K562 treated with DMSO at 1 percent for 4 hours (cell line): Measurements from ENCODE around the gene RPS6KA5. TPM values are rescaled to one million over a fixed set of nuclear protein-coding genes. Genes with fewer than 3 reads are reported as not detected.

Experiments used
- total RNA-seq: library from RNA; unstranded; fragments of 300-600 nt; gene quantifications from 2 replicates; pipeline ENCODE4 v1.2.3, GENCODE V29; 2022; ENCODE audit not compliant: insufficient read depth

Gene RPS6KA5
- total RNA-seq, result 3.1 and 3.7 TPM in 2 replicates

DNA sequence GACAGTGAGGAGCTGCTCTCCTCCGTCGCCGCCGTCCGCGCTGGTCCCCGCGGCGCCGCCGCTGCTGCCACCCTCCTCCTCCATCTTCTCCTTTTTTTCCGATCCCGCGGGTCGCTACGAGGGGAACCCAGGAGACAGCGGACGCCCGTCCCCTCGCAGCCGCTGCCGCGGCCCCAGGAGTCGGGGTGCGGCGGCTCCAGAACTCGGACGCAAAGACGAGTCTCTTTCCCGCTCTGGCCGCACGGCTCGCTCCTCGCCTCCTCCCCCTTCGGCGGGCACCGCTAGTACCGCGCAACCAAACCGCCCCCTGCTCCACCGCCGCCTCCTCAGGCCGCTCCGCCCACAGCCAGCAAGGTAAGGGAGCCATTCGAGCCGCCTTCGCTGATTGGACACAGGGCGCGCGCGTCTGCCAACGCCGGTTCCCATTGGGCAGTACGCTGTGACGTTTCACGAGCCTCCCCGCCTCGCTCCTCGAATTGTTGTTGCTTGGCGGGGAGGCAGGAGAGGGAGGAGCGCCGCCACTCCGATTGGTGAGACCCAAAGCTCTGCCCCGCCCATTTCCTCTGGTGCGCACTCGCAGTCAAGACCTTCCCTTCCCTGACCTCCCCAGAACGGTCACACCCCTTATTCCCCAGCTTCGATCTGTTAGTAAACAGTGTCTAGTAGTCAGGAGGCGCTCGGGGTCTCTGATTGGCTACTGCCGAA lies at the start of gene RPS6KA5:
Gene RPS6KA5 (minus strand): TSS at position 291 of the 705 bp plus-strand sequence. CDS start 207 bp downstream, at position 84.

DNA sequence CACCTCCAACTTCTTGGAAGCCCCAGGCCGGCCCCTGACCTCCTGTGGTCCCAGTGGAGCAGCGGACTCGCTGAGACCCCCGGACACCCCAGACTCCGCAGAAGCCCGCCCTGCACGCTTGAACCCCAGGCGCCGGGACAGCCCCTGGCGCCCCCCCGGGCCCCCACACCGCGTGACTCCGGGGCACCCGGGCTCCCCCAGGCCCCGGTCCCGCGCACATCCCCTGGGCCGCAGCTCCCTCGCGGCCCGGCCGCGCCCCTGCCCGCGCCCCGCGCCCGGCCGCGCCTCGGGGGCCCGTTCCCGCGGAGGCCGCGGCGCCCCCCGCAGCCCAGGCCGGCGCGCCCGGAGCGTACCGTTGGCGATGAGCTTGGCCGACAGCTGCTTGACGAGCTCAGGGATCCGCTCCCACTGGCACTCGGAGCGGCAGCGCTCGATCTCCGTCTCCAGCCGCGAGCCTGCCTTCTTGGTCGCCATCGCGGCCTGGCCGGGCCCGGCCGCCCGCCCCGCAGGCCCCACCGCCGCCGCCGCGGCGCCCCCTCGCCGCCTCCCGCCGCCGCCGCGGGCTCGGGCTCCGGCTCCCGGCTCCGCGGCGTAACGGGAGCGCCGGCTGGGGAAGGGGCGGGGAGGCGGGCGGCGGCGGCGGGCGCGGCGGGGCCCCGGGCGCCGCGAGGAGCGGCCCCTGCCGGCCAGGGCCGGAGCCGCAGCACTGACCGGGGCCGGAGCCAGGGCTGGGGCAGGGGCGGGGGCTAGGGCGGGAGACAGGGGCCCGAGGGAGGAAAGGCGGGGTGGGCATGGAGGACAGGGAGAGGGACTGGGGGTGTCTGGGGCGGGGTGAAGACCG lies 244.4 kb downstream of the RPS6KA5 start, which contains the start of gene TTC7B:
Gene TTC7B (minus strand): TSS at position 609 of the 841 bp plus-strand sequence. CDS start 135 bp downstream, at position 474.

Other genes with a start within 250 kb of the RPS6KA5 start
- 34.9 and 51.6 TPM in 2 replicates for gene TTC7B, start 244.2 kb downstream of the RPS6KA5 start, total RNA-seq
- gene DGLUCY, start 53.4 kb upstream of the RPS6KA5 start, total RNA-seq, result 11.6 and 14.9 TPM in 2 replicates
- gene GPR68, start 184.1 kb upstream of the RPS6KA5 start, total RNA-seq, result 8.4 and 13.0 TPM in 2 replicates